Cardiac septum (tissue), 1 donor: Measurements from ENCODE around the gene BABAM2. TPM values are rescaled to one million over a fixed set of nuclear protein-coding genes. Genes with fewer than 3 reads are reported as not detected.
"Not testable (repeated sequence)": the region's sequence is repeated elsewhere in the genome, so short reads cannot be mapped to it uniquely, and the experiment has no call there.

Source experiments
- DNase-seq: peaks from one replicate; pipeline ENCODE4 v3.0.0-alpha.2; 2020; ENCODE audit warnings: low spot score
- intact Hi-C: fragments of 100-400 bp; cut with DNase I; formaldehyde crosslinking; loops from one replicate; pipeline ENCODE4 v1.14.0; 2022
- long read RNA-seq: library from polyadenylated mRNA; unstranded; transcript quantifications from one replicate; pipeline ENCODE4 v2.0.0, GENCODE V29; 2021
- total RNA-seq: library from RNA; stranded (reverse); fragmentation: NEBNext Ultra II Directional; extraction: Animal tissue kit (Norgen Biotek cat#: 25700); gene quantifications from one replicate; pipeline ENCODE4 v1.2.1, GENCODE V29; 2021
- donor health status: DM: no; HTN: no; CAD: no.

The BABAM2 gene
- 63.4 TPM for total RNA-seq
- long read RNA-seq, transcript BABAM2-202 (13 exons, 1,852 nt) = minor isoform, 5 of 83 reads
- long read RNA-seq, transcript BABAM2-204 (12 exons, 1,657 nt) = major isoform, 38 of 83 reads
- long read RNA-seq, transcript BABAM2-203 (13 exons, 1,686 nt) = minor isoform, 7 of 83 reads
- long read RNA-seq, partial matches to known transcripts = 12 of 83 reads
- long read RNA-seq, other reads (novel, unspliced or antisense) = 18 of 83 reads

- intact Hi-C loops = loop anchor here (2.0 to 5.0 kb wide), 3 partner anchors 62 to 500 kb away; no protein-coding TSS in a partner anchor
- peak; percentile 95 for DNase-seq
Observed at GRCh38 chr2:27890146-27890923, at the start of gene BABAM2, which contains the start of gene RBKS. TSS of gene BABAM2 (plus strand) at chr2:27890729. CDS start at chr2:27894557, 3,828 bp downstream. TSS of gene RBKS (minus strand) at chr2:27890387. CDS start at chr2:27890345, 42 bp downstream.

- intact Hi-C loops = no loop called here
Observed at GRCh38 chr2:27842894-27843293, 47.6 kb upstream of the BABAM2 start.

GRCh38 chr2:27843992-27844391 lies 46.5 kb upstream of the BABAM2 start:
- intact Hi-C loops = no loop called here
- DNase-seq = no peak

More at GRCh38 chr2:27842894-27843293, 47.6 kb upstream of the BABAM2 start:
- DNase-seq = no peak

GRCh38 chr2:27844821-27845255 lies 45.7 kb upstream of the BABAM2 start:
- DNase-seq = no peak
- intact Hi-C loops = no loop called here

GRCh38 chr2:27847333-27847732 lies 43.2 kb upstream of the BABAM2 start:
- intact Hi-C loops = no loop called here
- DNase-seq = no peak

GRCh38 chr2:27849558-27850205 lies 40.8 kb upstream of the BABAM2 start:
- intact Hi-C loops = no loop called here
- no peak for DNase-seq

- intact Hi-C loops = no loop called here
- DNase-seq = no peak
Observed at GRCh38 chr2:27852691-27853090, 37.8 kb upstream of the BABAM2 start.

- intact Hi-C loops = no loop called here
- DNase-seq = no peak
Observed at GRCh38 chr2:27854229-27854862, 36.2 kb upstream of the BABAM2 start.

GRCh38 chr2:27855476-27855875 lies 35.1 kb upstream of the BABAM2 start:
- no peak for DNase-seq
- intact Hi-C loops = no loop called here

GRCh38 chr2:27856386-27856785 lies 34.1 kb upstream of the BABAM2 start:
- intact Hi-C loops = no loop called here
- no peak for DNase-seq

GRCh38 chr2:27856956-27857355 lies 33.6 kb upstream of the BABAM2 start:
- DNase-seq = no peak
- intact Hi-C loops = no loop called here

GRCh38 chr2:27857417-27858172 lies 32.9 kb upstream of the BABAM2 start:
- no peak for DNase-seq
- intact Hi-C loops = no loop called here

GRCh38 chr2:27860111-27860510 lies 30.4 kb upstream of the BABAM2 start:
- DNase-seq = no peak
- intact Hi-C loops = no loop called here

GRCh38 chr2:27863146-27863545 lies 27.4 kb upstream of the BABAM2 start:
- DNase-seq = no peak
- intact Hi-C loops = no loop called here

GRCh38 chr2:27863955-27864354 lies 26.6 kb upstream of the BABAM2 start:
- intact Hi-C loops, DNase-seq: not testable (repeated sequence)

GRCh38 chr2:27866237-27866636 lies 24.3 kb upstream of the BABAM2 start:
- DNase-seq = no peak
- intact Hi-C loops = no loop called here

- intact Hi-C loops = no loop called here
- DNase-seq = no peak
Observed at GRCh38 chr2:27869763-27870162, 20.8 kb upstream of the BABAM2 start.

GRCh38 chr2:27870724-27871123 lies 19.8 kb upstream of the BABAM2 start:
- DNase-seq = no peak
- intact Hi-C loops = no loop called here

- intact Hi-C loops = no loop called here
- no peak for DNase-seq
Observed at GRCh38 chr2:27871802-27872201, 18.7 kb upstream of the BABAM2 start.
